GM21447 (cell line): Measurements from ENCODE around the gene RERE.
"Not testable (repeated sequence)": the region's sequence is repeated elsewhere in the genome, so short reads cannot be mapped to it uniquely, and the experiment has no call there.

Experiments
- ATAC-seq: cut with Tn5 transposase; IDR thresholded peaks from one replicate; pipeline ENCODE4 v1.9.1; 2021; ENCODE audit not compliant: unreplicated experiment

RERE gene

GRCh38 chr1:8646189-8646588, 171.3 kb downstream of the RERE start:
- no peak for ATAC-seq

- peak; percentile 86 for ATAC-seq
These were observed 173.6 kb downstream of the RERE start for GRCh38 chr1:8643542-8644536.

DNA sequence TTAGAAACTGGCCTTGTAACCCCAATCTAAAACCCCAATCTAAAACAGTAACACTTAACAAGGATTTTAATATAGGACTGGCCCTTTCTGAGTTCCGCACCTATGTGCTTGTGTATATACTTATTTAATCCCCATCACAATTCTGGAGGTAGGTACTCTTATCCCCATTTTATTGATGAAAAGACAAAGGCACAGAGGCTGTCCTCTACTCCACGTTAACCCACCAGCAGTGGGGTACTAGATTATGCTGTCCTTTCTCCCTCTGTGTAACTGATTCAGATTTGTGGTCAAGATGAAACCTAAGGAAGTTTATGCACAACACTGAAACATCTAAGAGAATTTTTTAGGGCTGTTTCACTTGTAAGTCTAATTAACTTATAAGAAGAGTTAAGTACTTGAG, 175.3 kb downstream of the RERE start:
- no peak for ATAC-seq

DNA sequence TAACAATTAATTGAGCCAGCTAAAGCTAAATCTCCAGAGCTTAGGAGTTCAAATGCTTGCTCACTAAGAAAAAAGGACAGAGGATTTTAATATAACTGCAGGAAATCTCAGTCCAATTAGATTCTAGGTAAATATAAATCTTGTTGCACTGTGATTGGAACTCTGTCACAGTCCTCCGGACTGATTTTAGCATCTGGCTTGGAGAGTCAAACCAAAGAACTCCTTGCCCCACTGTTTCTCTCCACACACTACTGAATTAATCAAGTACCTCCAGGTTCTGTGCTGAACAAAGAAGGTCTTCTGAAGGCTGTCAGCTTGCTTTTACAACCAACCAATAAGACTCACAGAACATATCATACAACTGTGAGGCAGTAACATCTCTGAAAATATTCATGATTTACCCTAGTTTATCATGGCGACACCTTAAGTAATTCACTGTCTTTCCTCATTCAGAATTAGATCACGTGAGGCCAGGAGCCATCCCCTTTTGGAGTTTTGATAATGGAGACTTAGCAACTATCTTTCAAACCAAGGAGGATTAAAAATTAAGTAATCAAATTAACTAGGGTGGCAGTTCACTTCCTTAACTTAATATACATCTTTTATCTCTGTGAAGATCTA, 176.0 kb downstream of the RERE start:
- no peak for ATAC-seq

DNA sequence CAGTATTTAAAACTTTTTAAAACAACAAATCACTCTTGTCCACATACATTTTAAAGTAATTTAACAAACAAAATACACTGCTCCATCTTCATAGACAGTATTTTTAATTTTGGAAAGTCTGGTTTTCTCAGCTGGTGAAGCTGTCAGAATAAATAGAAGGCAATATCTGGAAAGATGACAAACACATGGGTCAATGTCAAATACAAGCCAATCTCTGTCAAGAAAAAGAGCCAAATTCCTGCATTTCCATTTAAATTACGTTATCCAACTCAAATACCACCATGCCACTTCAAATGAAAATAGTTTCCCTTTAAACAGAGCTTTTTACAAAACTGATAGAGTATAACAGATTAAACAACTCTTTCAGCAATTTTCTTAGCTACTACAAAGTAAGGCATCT, 176.5 kb downstream of the RERE start:
- ATAC-seq: no peak

DNA sequence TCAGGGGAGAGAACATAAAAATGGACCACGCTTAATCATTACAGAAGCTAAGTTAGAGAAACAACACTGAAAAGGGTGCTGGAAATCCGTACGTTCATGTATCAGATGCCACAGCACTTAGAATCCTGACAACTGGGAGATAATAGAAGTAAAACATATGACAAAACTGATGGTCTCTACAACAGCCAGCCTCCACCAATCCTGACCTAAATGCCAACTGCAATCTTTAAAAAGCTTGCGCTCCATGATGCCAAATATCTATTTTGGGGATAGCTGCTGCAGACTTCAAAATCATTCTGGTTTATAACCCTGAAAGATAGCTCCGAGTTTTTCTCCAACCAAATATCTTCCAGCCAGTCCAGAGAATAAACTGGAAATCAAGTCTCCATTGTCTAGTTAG, 178.3 kb downstream of the RERE start:
- ATAC-seq: no peak

- ATAC-seq: no peak
These were observed 183.5 kb downstream of the RERE start for GRCh38 chr1:8633741-8634501.

DNA sequence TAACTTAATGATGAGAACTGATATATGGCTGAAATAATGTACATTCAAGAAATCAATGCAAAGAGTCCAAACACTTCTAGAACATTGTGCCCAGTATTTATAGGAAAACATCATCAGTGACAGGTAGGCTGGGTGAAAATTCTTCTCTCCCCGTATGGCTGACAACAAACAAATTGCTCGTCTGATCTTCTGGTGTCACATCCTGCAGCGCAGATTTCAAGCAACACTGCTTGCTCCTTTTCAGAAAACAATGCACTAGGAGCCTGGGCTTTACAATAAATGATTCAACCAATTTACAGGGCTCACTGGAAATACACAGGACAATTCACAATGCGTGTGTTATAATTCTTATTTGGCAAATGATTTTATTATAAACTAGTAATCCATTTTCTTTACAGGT, 185.3 kb downstream of the RERE start:
- ATAC-seq: no peak

- ATAC-seq: no peak
These were observed 186.3 kb downstream of the RERE start for GRCh38 chr1:8631163-8631562.

DNA sequence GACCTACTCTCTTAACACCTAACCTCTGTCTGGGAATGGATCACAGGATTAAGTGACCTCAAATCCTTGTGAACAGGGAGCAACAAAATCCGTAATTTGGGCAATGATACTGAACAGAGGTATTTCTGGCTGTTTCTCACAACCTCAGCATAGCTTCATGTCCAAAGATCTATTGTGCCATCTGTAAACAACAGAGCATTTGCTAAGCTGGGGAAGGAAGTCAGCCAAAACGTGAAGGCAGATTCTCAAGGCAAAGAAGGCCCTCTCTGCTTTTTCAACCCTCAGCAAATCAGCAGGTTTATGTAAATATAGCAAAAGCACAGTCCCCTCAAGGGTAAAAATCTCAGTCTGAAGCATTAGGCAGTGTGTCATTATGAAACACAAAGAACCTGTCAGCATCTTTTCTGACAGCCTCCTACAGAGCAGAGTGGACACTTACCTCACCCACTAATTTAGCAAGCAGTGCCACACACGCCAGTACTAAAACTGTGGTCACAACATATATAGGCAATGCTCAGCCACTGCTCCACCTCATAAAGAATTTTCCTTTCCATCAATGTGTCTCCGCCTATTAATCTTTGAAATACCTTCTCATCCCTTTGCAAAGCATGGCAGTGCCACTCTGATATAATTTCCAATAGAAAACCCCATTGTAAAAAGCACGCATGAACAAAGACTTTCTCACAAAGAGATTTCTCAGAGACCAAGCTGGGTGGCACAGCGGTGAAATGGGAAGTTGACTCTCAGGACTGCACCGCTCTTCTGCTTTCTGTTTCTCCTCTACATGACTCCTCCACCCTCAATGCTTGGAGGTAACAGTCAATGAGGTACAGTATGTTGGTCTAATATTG, 188.0 kb downstream of the RERE start:
- ATAC-seq: peak; percentile 74

DNA sequence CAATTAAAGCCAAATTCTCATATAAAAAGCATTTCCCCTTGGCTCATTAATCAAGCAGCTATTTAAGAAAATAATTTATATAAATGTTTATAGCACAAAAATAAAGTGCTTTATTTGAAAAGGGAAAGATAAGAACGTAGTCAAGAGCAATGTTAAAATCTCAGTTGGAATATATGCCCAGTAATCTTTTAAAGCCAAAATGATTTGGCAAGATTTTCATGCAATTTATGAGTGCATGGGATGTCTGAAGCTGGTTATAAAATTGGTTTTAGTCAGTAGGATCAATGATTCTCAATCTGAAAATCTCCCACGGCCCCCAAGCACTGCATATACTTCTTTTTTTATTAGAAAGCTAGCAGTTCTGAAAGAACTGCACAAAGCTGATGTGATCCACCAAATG, 188.8 kb downstream of the RERE start:
- ATAC-seq: no peak

- no peak for ATAC-seq
These were observed 189.7 kb downstream of the RERE start for GRCh38 chr1:8627728-8628127.

- ATAC-seq: no peak
These were observed 191.2 kb downstream of the RERE start for GRCh38 chr1:8625981-8626898.

- no peak for ATAC-seq
These were observed 191.9 kb downstream of the RERE start for GRCh38 chr1:8625491-8625890.

DNA sequence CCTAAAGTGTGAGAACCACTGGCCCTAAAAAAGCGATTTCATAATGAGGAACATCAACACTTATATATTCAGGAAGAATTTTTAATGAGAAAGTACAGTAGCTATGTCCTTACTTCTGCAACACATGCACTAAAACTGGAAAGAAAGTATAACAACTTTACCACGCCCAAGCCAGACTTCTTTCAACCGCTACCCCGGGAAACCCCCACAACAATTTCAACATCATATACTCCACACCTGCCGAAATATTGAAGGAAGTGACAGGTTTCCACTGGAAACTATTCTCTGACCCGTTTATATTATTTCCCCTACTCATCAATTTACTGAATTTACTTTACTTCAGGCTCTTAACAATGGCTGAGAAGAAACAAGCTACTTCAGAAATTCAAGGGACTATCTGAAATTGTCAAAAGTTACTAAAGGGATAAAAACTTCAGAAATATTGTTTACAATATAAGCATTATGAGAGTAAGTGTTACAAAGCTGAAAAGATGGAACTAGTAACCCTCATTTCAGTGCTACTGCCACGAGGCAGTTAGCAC, 193.7 kb downstream of the RERE start:
- ATAC-seq: not testable (repeated sequence)

DNA sequence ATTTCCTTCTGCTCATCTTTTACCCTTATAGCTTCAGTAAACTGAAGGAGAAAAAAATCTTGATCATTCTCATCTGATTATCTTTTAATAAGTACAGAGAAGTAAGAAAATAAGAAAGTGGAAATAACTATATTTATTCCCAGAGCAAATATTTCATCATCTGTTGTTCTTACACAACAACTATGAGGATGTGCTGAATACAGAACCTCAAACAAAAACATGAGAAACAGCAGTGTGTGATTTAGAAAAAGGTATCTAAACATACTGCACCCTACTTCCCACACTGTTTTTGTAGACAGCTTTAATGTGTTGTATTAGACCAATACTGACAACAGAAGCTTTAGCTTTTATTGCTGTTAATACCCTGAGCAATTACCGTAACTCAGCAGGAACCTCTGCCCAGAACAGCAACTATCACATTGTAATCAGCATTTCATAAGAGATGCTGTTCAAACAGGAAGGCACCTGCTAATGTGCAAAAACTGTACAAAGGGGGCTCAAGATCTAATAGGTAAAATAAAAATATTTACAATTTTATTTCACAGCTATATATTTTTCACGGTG, 195.6 kb downstream of the RERE start:
- ATAC-seq: not testable (repeated sequence)

- ATAC-seq: not testable (repeated sequence)
These were observed 196.3 kb downstream of the RERE start for GRCh38 chr1:8621034-8621582.

GRCh38 chr1:8619917-8620502, 197.4 kb downstream of the RERE start:
- ATAC-seq: not testable (repeated sequence)
